SU-DHL-6 (cell line): ENCODE results near the gene ATP9B.

Experiments used
- H2AFZ ChIP-seq: fragments of 200-600 bp; sonication (generic); 2 replicates; pipeline ENCODE4 v1.6.1; 2014; ENCODE audit warnings: low read depth, mild to moderate bottlenecking, moderate library complexity, mixed read lengths, antibody characterized with exemption, low read length; ENCODE audit not compliant: severe bottlenecking
- H3F3A ChIP-seq: fragments of 200-600 bp; shearing (Covaris generic); 2 replicates; pipeline ENCODE4 v1.6.0; 2016; ENCODE audit warnings: antibody characterized with exemption, mild to moderate bottlenecking; ENCODE audit not compliant: insufficient read depth
- H3K27ac ChIP-seq: fragments of 200-600 bp; sonication (generic); 2 replicates; pipeline ENCODE4 v1.5.1; 2016; ENCODE audit warnings: low read depth, mild to moderate bottlenecking, low read length, moderate library complexity, mixed read lengths
- H3K27me3 ChIP-seq: fragments of 200-600 bp; sonication (generic), shearing (Covaris generic); 2 replicates; pipeline ENCODE4 v1.6.0; 2014; ENCODE audit warnings: mild to moderate bottlenecking, low read length
- H3K36me3 ChIP-seq: fragments of 200-600 bp; sonication (generic); 2 replicates; pipeline ENCODE4 v1.6.1; 2014; ENCODE audit warnings: mild to moderate bottlenecking, low read length, mixed read lengths
- H3K4me2 ChIP-seq: fragments of 300-600, 200-600 bp; shearing (Covaris generic), sonication (generic); 2 replicates; pipeline ENCODE4 v1.6.0; 2014; ENCODE audit warnings: low read length, low read depth, mild to moderate bottlenecking; ENCODE audit not compliant: poor library complexity, severe bottlenecking
- H3K4me3 ChIP-seq: fragments of 200-600 bp; sonication (generic); 2 replicates; pipeline ENCODE4 v1.5.1; 2014; ENCODE audit warnings: antibody characterized with exemption, low read length, mild to moderate bottlenecking, mixed read lengths; ENCODE audit not compliant: insufficient read depth, poor library complexity, severe bottlenecking
- H3K79me2 ChIP-seq: fragments of 200-600 bp; sonication (generic); 2 replicates; pipeline ENCODE4 v1.6.1; 2014; ENCODE audit warnings: mild to moderate bottlenecking, low read length, moderate library complexity; ENCODE audit not compliant: insufficient read depth
- H3K9ac ChIP-seq: fragments of 200-600 bp; sonication (generic); 2 replicates; pipeline ENCODE4 v1.7.0; 2014; ENCODE audit warnings: mild to moderate bottlenecking, low read length
- H3K9me2 ChIP-seq: fragments of 200-600 bp; sonication (generic); replicated peaks from 2 replicates; pipeline ENCODE4 v1.6.1; 2014; ENCODE audit warnings: low read length; ENCODE audit not compliant: insufficient read depth
- H3K9me3 ChIP-seq: fragments of 200-600 bp; sonication (generic); 2 replicates; pipeline ENCODE4 v1.6.1; 2014; ENCODE audit warnings: low read length, mixed read lengths; ENCODE audit not compliant: insufficient read depth
- H4K20me1 ChIP-seq: fragments of 200-600 bp; sonication (generic); 2 replicates; pipeline ENCODE4 v1.6.1; 2014; ENCODE audit warnings: low read depth, mild to moderate bottlenecking, antibody characterized with exemption, low read length, moderate library complexity, mixed read lengths
- EZH2phosphoT487 ChIP-seq: fragments of 200-600 bp; sonication (generic), shearing (Covaris generic); conservative IDR thresholded peaks from 2 replicates; pipeline ENCODE4 v1.6.1; 2018; ENCODE audit warnings: mild to moderate bottlenecking, antibody characterized with exemption, low read length, moderate library complexity, mixed read lengths
- TF ChIP-seq, protein P1 (sequence below): fragments of 200-600 bp; sonication (generic); IDR thresholded peaks from one replicate; pipeline ENCODE4 v1.5.1; 2017; ENCODE audit warnings: antibody characterized with exemption, mild to moderate bottlenecking, low read length, moderate library complexity; ENCODE audit not compliant: insufficient read depth, poor library complexity, severe bottlenecking

The ATP9B gene

DNA sequence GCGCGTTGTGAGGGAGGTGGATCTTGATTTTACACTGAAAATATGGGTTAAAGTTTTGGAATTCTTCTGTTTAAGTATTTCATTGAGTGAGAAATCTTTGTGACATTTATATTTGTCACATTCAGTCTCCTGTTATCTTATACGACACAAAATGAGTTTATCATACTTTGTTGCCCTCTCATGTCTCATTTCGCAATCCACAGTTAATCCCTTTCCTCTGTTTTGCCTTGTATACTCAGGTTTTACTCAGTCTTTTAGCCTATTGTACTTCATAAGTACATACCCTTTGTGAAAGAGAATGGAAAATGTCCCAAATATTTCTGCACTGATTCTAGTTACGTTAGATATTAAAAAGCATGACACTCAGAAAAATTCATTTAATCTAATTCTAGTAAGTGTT is 142.7 kb downstream of the ATP9B start:
- no peak overlapping the region for H3K27ac ChIP-seq
- no peaks in the 10 kb centered on the region for H3K79me2 ChIP-seq
- no peak for TF ChIP-seq EZH2phosphoT487
- TF ChIP-seq, protein P1, sequence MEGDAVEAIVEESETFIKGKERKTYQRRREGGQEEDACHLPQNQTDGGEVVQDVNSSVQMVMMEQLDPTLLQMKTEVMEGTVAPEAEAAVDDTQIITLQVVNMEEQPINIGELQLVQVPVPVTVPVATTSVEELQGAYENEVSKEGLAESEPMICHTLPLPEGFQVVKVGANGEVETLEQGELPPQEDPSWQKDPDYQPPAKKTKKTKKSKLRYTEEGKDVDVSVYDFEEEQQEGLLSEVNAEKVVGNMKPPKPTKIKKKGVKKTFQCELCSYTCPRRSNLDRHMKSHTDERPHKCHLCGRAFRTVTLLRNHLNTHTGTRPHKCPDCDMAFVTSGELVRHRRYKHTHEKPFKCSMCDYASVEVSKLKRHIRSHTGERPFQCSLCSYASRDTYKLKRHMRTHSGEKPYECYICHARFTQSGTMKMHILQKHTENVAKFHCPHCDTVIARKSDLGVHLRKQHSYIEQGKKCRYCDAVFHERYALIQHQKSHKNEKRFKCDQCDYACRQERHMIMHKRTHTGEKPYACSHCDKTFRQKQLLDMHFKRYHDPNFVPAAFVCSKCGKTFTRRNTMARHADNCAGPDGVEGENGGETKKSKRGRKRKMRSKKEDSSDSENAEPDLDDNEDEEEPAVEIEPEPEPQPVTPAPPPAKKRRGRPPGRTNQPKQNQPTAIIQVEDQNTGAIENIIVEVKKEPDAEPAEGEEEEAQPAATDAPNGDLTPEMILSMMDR = no peak
- H2AFZ ChIP-seq = no peak overlapping the region
- no peaks in the 10 kb centered on the region for H3K9me3 ChIP-seq
- H3K36me3 ChIP-seq = no peaks in the 10 kb centered on the region
- no peaks in the 10 kb centered on the region for H3F3A ChIP-seq
- H4K20me1 ChIP-seq = no peaks in the 10 kb centered on the region
- no peak overlapping the region for H3K4me2 ChIP-seq
- H3K9me2 ChIP-seq = no peaks in the 10 kb centered on the region
- no peak overlapping the region for H3K4me3 ChIP-seq
- no peaks in the 10 kb centered on the region for H3K27me3 ChIP-seq
- H3K9ac ChIP-seq = no peak overlapping the region

DNA sequence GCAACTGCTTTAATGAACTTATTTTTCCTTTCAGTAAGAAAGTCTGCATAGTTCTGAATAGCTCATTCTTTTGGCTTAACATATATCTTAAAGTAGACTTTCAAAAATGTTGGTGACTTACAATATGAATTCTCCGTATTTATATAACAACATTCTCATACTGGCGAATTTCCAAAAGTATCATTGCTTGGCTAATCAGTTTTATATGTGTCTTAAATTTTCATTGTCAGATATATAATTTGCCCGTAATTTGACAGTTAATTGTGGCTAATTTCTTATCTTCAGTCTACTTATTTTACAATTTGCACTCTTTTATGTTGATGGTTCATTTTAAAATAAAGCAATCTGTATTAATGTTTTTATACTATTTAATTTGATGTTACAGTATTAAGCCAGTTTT is 144.9 kb downstream of the ATP9B start:
- Histone ChIP-seq H3K4me2 (no peak overlapping the region), H3K27ac (no peak overlapping the region), H2AFZ (no peak overlapping the region), H3K9me2 (no peaks in the 10 kb centered on the region), H3K79me2 (no peaks in the 10 kb centered on the region), H3K36me3 (no peaks in the 10 kb centered on the region), H3K9ac (no peak overlapping the region), H3K27me3 (no peaks in the 10 kb centered on the region), H4K20me1 (no peaks in the 10 kb centered on the region), H3F3A (no peaks in the 10 kb centered on the region), H3K9me3 (no peaks in the 10 kb centered on the region), H3K4me3 (no peak overlapping the region)
- TF ChIP-seq, protein P1 = no peak
- no peak for TF ChIP-seq EZH2phosphoT487

DNA sequence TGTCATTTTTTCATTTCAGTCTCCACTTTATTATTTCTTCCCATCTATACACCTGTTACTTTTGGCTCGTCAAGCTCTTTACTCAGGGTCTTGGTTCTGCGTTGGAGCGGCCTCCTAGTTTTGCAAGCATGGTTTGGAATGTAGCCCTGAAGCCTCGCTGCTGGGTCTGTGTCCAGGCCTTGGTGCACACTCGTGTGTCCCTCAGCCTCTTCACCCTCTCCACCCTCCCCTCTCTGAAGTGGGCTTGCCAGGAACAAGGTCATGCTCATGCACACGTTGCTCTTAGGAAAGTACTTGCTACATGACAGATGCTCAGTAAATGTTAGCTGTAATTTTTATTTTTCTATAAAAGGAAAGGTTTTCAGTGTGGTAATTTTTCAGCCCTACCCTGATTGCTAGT is 147.0 kb downstream of the ATP9B start:
- H3K27ac ChIP-seq = no peak overlapping the region
- no peak overlapping the region for H3K4me3 ChIP-seq
- H3K4me2 ChIP-seq = no peak overlapping the region
- no peak overlapping the region for H3K9ac ChIP-seq
- H3K79me2 ChIP-seq = no peaks in the 10 kb centered on the region
- no peaks in the 10 kb centered on the region for H3K27me3 ChIP-seq
- no peaks in the 10 kb centered on the region for H3F3A ChIP-seq
- H3K36me3 ChIP-seq = no peaks in the 10 kb centered on the region
- H3K9me2 ChIP-seq = no peaks in the 10 kb centered on the region
- H2AFZ ChIP-seq = no peak overlapping the region
- H3K9me3 ChIP-seq = no peaks in the 10 kb centered on the region
- no peaks in the 10 kb centered on the region for H4K20me1 ChIP-seq
- TF ChIP-seq EZH2phosphoT487 = no peak
- TF ChIP-seq, protein P1 = no peak
